CD14-positive monocyte (primary cell): ENCODE results near the gene RAI1. TPM values are rescaled to one million over a fixed set of nuclear protein-coding genes. Genes with fewer than 3 reads are reported as not detected.

ENCODE experiments used
- DNase-seq, 3 donors: peaks; one replicate each; pipeline ENCODE4 v3.0.0-alpha.2; 2011 to 2022
- H2AFZ ChIP-seq: 2 replicates; pipeline ENCODE4 v1.6.0; 2012; ENCODE audit warnings: mild to moderate bottlenecking, low read depth, low read length, inconsistent platforms; ENCODE audit not compliant: insufficient read depth, poor library complexity, severe bottlenecking
- H3K27ac ChIP-seq, 2 donors: 1 replicate in 1 of 2; 2 replicates in 1 of 2; pipeline ENCODE4 v1.5.1; 2012 to 2013; ENCODE audit warnings: low read length in 2 of 2, control low read depth in 1 of 2, inconsistent platforms in 1 of 2, low read depth in 1 of 2, mild to moderate bottlenecking in 1 of 2
- H3K27me3 ChIP-seq, 2 donors: one replicate each; pipeline versions ENCODE4 v1.6.0 to v1.6.1; 2011 to 2013; ENCODE audit warnings: low read length in 2 of 2; ENCODE audit not compliant: control insufficient read depth in 2 of 2, insufficient read depth in 2 of 2
- H3K36me3 ChIP-seq, 2 donors: replicated peaks in 1 of 2; 1 replicate in 1 of 2; 2 replicates in 1 of 2; pipeline versions ENCODE4 v1.5.1 to v1.6.1; 2012 to 2013; ENCODE audit warnings: low read length in 2 of 2, control low read depth in 1 of 2, inconsistent platforms in 1 of 2, mild to moderate bottlenecking in 1 of 2; ENCODE audit not compliant: insufficient read depth in 2 of 2, control insufficient read depth in 1 of 2
- H3K4me1 ChIP-seq, 2 donors: 1 replicate in 1 of 2; 2 replicates in 1 of 2; pipeline versions ENCODE4 v1.5.1 to v1.6.1; 2012 to 2013; ENCODE audit warnings: low read length in 2 of 2, control low read depth in 1 of 2, inconsistent platforms in 1 of 2, mild to moderate bottlenecking in 1 of 2, moderate library complexity in 1 of 2; ENCODE audit not compliant: insufficient read depth in 2 of 2, control insufficient read depth in 1 of 2
- H3K4me2 ChIP-seq: replicated peaks from 2 replicates; pipeline ENCODE3; 2012; ENCODE audit warnings: low read length, moderate library complexity, mild to moderate bottlenecking; ENCODE audit not compliant: poor library complexity, severe bottlenecking; ENCODE audit errors: extremely low read depth
- H3K4me3 ChIP-seq, 3 experiments: fragments of 200-600 bp in 1 of 3; sonication (generic) in 1 of 3; replicated peaks in 1 of 3; 1 replicate in 2 of 3; 2 replicates in 1 of 3; pipeline ENCODE4 v1.5.1; 2011 to 2013; ENCODE audit warnings: low read length in 3 of 3, mild to moderate bottlenecking in 3 of 3, control low read depth in 2 of 3, low read depth in 2 of 3, inconsistent platforms in 1 of 3, moderate library complexity in 1 of 3
- H3K79me2 ChIP-seq: 2 replicates; pipeline ENCODE4 v1.6.0; 2012; ENCODE audit warnings: mild to moderate bottlenecking, control low read depth, inconsistent platforms, low read length, moderate library complexity; ENCODE audit not compliant: insufficient read depth
- H3K9ac ChIP-seq: 2 replicates; pipeline ENCODE4 v1.6.0; 2017; ENCODE audit warnings: low read length, mild to moderate bottlenecking; ENCODE audit not compliant: insufficient read depth, poor library complexity, severe bottlenecking
- H3K9me3 ChIP-seq, 2 donors: replicated peaks in 1 of 2; 1 replicate in 1 of 2; 2 replicates in 1 of 2; pipeline versions ENCODE4 v1.5.1 to v1.6.1; 2012 to 2013; ENCODE audit warnings: low read length in 2 of 2, control low read depth in 1 of 2; ENCODE audit not compliant: control insufficient read depth in 1 of 2, insufficient read depth in 1 of 2
- H4K20me1 ChIP-seq: 2 replicates; pipeline ENCODE4 v1.6.0; 2012; ENCODE audit warnings: mild to moderate bottlenecking, low read length, control low read depth, moderate library complexity; ENCODE audit not compliant: insufficient read depth
- H3K27ac Mint-ChIP-seq, 7 donors: one replicate each; pipeline ENCODE4 v1.8.0; 2020; ENCODE audit warnings: mild to moderate bottlenecking in 7 of 7, mixed read lengths in 7 of 7, moderate library complexity in 6 of 7, inconsistent platforms in 2 of 7
- H3K27me3 Mint-ChIP-seq, 3 donors: one replicate each; pipeline ENCODE4 v1.8.0; 2021 to 2022; ENCODE audit warnings: low read depth in 3 of 3, mild to moderate bottlenecking in 3 of 3, mixed read lengths in 3 of 3, moderate library complexity in 3 of 3, inconsistent platforms in 1 of 3
- H3K36me3 Mint-ChIP-seq, 2 donors: one replicate each; pipeline ENCODE4 v1.8.0; 2020; ENCODE audit warnings: mixed read lengths in 2 of 2, inconsistent platforms in 1 of 2, mild to moderate bottlenecking in 1 of 2
- H3K4me1 Mint-ChIP-seq: one replicate; pipeline ENCODE4 v1.8.0; 2020; ENCODE audit warnings: mild to moderate bottlenecking, mixed read lengths
- H3K4me3 Mint-ChIP-seq, 2 donors: one replicate each; pipeline ENCODE4 v1.8.0; 2020; ENCODE audit warnings: mild to moderate bottlenecking in 2 of 2, mixed read lengths in 2 of 2, moderate library complexity in 1 of 2
- H3K9me3 Mint-ChIP-seq, 7 donors: one replicate each; pipeline ENCODE4 v1.8.0; 2020 to 2022; ENCODE audit warnings: mixed read lengths in 7 of 7, mild to moderate bottlenecking in 6 of 7, moderate library complexity in 6 of 7, inconsistent platforms in 2 of 7
- WGBS: methylation state at CpG from one replicate; pipeline ENCODE4 v1.1.5; 2013; ENCODE audit warnings: missing lambda C conversion rate; ENCODE audit not compliant: insufficient coverage; 5-methylcytosine and 5-hydroxymethylcytosine counted together
- intact Hi-C, 2 donors: fragments of 100-400 bp; cut with micrococcal nuclease; formaldehyde crosslinking; loops; one replicate each; pipeline versions ENCODE4 v1.15.0 to v1.15.1; 2023
- polyA plus RNA-seq, 3 donors: library from polyadenylated mRNA; depleted of rRNA in 1 of 3; unstranded in 2 of 3; stranded (reverse) in 1 of 3; fragments of 300-500 nt in 2 of 3; fragments of >200 nt in 1 of 3; fragmentation: Illumina TruSeq in 2 of 3; gene quantifications; 1 replicate in 2 of 3; 2 replicates in 1 of 3; pipeline ENCODE4 v1.2.3, GENCODE V29; 2012 to 2021
- TF ChIP-seq, protein P1 (sequence below): fragments of 200-600 bp; IDR thresholded peaks from one replicate; pipeline ENCODE4 v1.8.0; 2022; ENCODE audit warnings: antibody characterized with exemption, mild to moderate bottlenecking

Gene RAI1
- polyA plus RNA-seq, 3 donors, result 0.89 to 4.4 (median 1.5) TPM

DNA sequence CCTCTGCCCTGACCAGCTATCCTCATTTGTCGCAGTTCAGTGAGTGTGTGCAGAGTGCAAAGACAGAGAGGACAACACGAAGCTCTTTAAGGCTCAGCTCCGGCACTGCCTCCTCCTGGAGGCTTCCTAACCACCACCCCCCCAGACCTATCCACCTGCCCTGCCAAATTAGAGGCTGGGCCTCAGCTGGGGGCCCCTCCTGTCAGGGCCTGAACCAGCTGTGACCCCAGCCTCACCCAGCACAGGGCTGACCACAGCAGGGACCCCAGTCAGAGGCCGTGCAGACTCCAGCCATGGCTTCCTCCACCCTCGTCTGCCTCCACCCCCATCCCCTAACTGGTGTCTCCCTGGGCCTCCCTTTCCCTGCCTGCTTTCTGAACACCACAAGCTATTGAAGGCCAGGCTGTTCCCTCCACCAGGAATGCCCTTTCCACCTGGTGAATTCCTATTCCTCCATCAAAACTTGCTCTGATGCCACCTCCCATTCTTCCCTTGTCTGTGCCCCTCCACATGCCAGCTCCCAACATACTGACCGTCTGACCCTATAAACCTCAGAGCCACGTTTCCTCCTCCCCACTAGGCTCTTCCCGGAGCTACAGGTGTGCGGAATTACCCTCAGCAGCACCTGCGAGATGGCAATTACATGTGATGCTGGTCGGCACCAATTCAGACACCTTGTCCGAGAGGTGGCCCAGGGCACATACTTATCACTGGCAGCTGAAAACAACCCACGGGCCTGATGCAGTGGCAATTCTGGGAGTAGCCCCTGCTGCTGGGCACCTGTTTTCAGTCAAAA is 146.8 kb downstream of the RAI1 start:
- intact Hi-C loops, result no loop called here
- Histone ChIP-seq H3K27ac (no peak overlapping the region), H3K9me3 (no peaks in the 10 kb centered on the region), H3K27me3 (no peaks in the 10 kb centered on the region), H3K4me3 (no peak overlapping the region), H3K36me3 (peaks cover 16 to 28% of the 10 kb centered on the region in 2 donors), H3K4me2 (no peak overlapping the region), H3K79me2 (peaks cover 34% of the 10 kb centered on the region), H3K9ac (no peak overlapping the region), H2AFZ (no peak overlapping the region), H4K20me1 (peaks cover 94% of the 10 kb centered on the region), H3K4me1 (peaks cover 38 to 41% of the 10 kb centered on the region in 2 donors)
- peaks cover 0 to under 1% (median 0%) of the 10 kb centered on the region in 7 donors for H3K9me3 Mint-ChIP-seq
- H3K36me3 Mint-ChIP-seq, result peaks cover 22 to 36% of the 10 kb centered on the region in 2 donors
- peaks cover 0 to 2% (median 2%) of the 10 kb centered on the region in 3 donors for H3K27me3 Mint-ChIP-seq
- TF ChIP-seq, protein P1, sequence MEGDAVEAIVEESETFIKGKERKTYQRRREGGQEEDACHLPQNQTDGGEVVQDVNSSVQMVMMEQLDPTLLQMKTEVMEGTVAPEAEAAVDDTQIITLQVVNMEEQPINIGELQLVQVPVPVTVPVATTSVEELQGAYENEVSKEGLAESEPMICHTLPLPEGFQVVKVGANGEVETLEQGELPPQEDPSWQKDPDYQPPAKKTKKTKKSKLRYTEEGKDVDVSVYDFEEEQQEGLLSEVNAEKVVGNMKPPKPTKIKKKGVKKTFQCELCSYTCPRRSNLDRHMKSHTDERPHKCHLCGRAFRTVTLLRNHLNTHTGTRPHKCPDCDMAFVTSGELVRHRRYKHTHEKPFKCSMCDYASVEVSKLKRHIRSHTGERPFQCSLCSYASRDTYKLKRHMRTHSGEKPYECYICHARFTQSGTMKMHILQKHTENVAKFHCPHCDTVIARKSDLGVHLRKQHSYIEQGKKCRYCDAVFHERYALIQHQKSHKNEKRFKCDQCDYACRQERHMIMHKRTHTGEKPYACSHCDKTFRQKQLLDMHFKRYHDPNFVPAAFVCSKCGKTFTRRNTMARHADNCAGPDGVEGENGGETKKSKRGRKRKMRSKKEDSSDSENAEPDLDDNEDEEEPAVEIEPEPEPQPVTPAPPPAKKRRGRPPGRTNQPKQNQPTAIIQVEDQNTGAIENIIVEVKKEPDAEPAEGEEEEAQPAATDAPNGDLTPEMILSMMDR, result no peak
- no peak overlapping the region for H3K4me3 Mint-ChIP-seq
- no peak overlapping the region for H3K27ac Mint-ChIP-seq
- no peak for DNase-seq
- H3K4me1 Mint-ChIP-seq, result peaks cover 36% of the 10 kb centered on the region
- 94% methylated on average over 11 of the region's 13 CpGs for WGBS

DNA sequence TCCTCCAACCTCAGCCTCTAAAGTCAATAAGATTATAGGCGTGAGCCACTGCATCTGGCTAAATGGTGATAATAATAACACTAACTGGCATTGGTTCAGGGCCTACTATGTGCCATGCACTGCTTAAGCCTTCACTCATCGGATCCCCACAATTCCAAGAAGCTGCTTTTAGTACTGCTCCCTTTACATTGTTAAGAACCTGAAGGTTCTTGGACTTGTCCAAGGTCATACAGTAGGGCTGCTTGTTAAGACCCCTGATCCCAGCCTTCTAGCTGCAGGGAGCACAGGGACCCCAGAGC is 149.0 kb downstream of the RAI1 start:
- 100% methylated on average over 1 of the region's 2 CpGs for WGBS
- H3K9ac ChIP-seq, result no peak overlapping the region
- intact Hi-C loops, result loop anchor here in 1 of 2 donors (10.0 kb wide), 1 partner anchor 145 kb away; the partner anchor contains the start of gene RAI1

More for the DNA sequence above, 149.0 kb downstream of the RAI1 start:
- TF ChIP-seq, protein P1, result no peak
- Mint-ChIP-seq H3K9me3 (no peaks in the 10 kb centered on the region), H3K36me3 (peaks cover 27 to 42% of the 10 kb centered on the region in 2 donors), H3K4me1 (peaks cover 36% of the 10 kb centered on the region), H3K27ac (no peak overlapping the region), H3K27me3 (peaks cover 0 to 2% (median 0%) of the 10 kb centered on the region in 3 donors), H3K4me3 (no peak overlapping the region)
- no peak overlapping the region for H3K4me3 ChIP-seq
- H3K9me3 ChIP-seq, result no peaks in the 10 kb centered on the region
- no peaks in the 10 kb centered on the region for H3K27me3 ChIP-seq
- no peak overlapping the region for H2AFZ ChIP-seq
- H4K20me1 ChIP-seq, result peaks cover 94% of the 10 kb centered on the region
- H3K36me3 ChIP-seq, result peaks cover 16 to 28% of the 10 kb centered on the region in 2 donors
- H3K27ac ChIP-seq, result no peak overlapping the region
- peaks cover 35 to 37% of the 10 kb centered on the region in 2 donors for H3K4me1 ChIP-seq
- H3K79me2 ChIP-seq, result peaks cover 42% of the 10 kb centered on the region
- no peak for DNase-seq
- H3K4me2 ChIP-seq, result no peak overlapping the region
